Vagina (tissue), 2 donors: Measurements from ENCODE around the gene IL13RA1. TPM values are rescaled to one million over a fixed set of nuclear protein-coding genes. Genes with fewer than 3 reads are reported as not detected.
A peak's percentile ranks its signal among the peaks of the same experiment; 100 is the strongest.

Experiments
- DNase-seq, 2 donors: peaks; one replicate each; pipeline ENCODE4 v3.0.0-alpha.2; 2017; ENCODE audit errors: extremely low spot score in 2 of 2
- H3K27ac ChIP-seq: fragments of 200-600 bp; sonication (generic); one replicate; pipeline ENCODE4 v1.5.1; 2019
- H3K27me3 ChIP-seq: fragments of 200-600 bp; sonication (generic); one replicate; pipeline ENCODE4 v1.5.1; 2019
- H3K36me3 ChIP-seq, 2 donors: fragments of 200-600 bp; sonication (generic); one replicate each; pipeline ENCODE4 v1.5.1; 2017 to 2019
- H3K4me1 ChIP-seq: fragments of 200-600 bp; sonication (generic); one replicate; pipeline ENCODE4 v1.5.1; 2019
- H3K4me3 ChIP-seq, 2 donors: fragments of 200-600 bp; sonication (generic); 1 replicate in 1 of 2; 2 replicates in 1 of 2; pipeline ENCODE4 v1.5.1; 2016 to 2019
- H3K9me3 ChIP-seq: fragments of 200-600 bp; sonication (generic); one replicate; pipeline ENCODE4 v1.5.1; 2019
- CTCF ChIP-seq, 3 experiments: fragments of 450-650 bp in 2 of 3; fragments of 200-600 bp in 1 of 3; sonication (generic) in 1 of 3; IDR thresholded peaks; one replicate each; pipeline ENCODE4 v1.5.1; 2017 to 2019; ENCODE audit warnings: antibody characterized with exemption in 3 of 3, mild to moderate bottlenecking in 2 of 3, moderate library complexity in 2 of 3
- POLR2A ChIP-seq, 2 donors: fragments of 450-650 bp; IDR thresholded peaks; one replicate each; pipeline ENCODE4 v1.6.1; 2017; ENCODE audit warnings: antibody characterized with exemption in 2 of 2, mild to moderate bottlenecking in 2 of 2, moderate library complexity in 2 of 2
- POLR2AphosphoS5 ChIP-seq, 2 donors: sonication (generic); formaldehyde crosslinking; IDR thresholded peaks; one replicate each; pipeline ENCODE4 v1.9.0; 2017; ENCODE audit warnings: antibody characterized with exemption in 2 of 2, mild to moderate bottlenecking in 2 of 2, low read depth in 1 of 2; ENCODE audit not compliant: insufficient read depth in 1 of 2
- intact Hi-C: fragments of 100-400 bp; cut with DNase I; formaldehyde crosslinking; loops from one replicate; pipeline ENCODE4 v1.15.1; 2023
- total RNA-seq: library from RNA; depleted of rRNA; stranded (reverse); fragments of >200 nt; gene quantifications from one replicate; pipeline ENCODE4 v1.2.3, GENCODE V29; 2016

Gene IL13RA1
- total RNA-seq, 1 donor from 2014 or later: 25.8 TPM

- Histone ChIP-seq H3K36me3 (no peaks in the 10 kb centered on the region), H3K27ac (no peak overlapping the region), H3K9me3 (no peaks in the 10 kb centered on the region), H3K4me1 (no peaks in the 10 kb centered on the region), H3K27me3 (no peaks in the 10 kb centered on the region), H3K4me3 (no peak overlapping the region)
- peak in 1 of 2 donors; percentile 22 for TF ChIP-seq POLR2AphosphoS5 (IDR thresholded peaks at IDR 0.05; ENCODE audit: insufficient read depth in 1 of 2, low read depth in 1 of 2)
- no peak for TF ChIP-seq CTCF (IDR thresholded peaks at IDR 0.05)
- no peak for DNase-seq
- intact Hi-C loops: no loop called here
These were observed 46.4 kb downstream of the IL13RA1 start for GRCh38 chrX:118773782-118774181.

GRCh38 chrX:118779581-118779980, 52.2 kb downstream of the IL13RA1 start:
- intact Hi-C loops: no loop called here
- no peak overlapping the region for H3K27ac ChIP-seq

GRCh38 chrX:118780509-118780908, 53.1 kb downstream of the IL13RA1 start:
- peak overlapping the region; percentile 24 for H3K27ac ChIP-seq
- intact Hi-C loops: no loop called here
- H3K9me3 ChIP-seq: no peaks in the 10 kb centered on the region
- H3K36me3 ChIP-seq: no peaks in the 10 kb centered on the region
- no peaks in the 10 kb centered on the region for H3K27me3 ChIP-seq
- no peaks in the 10 kb centered on the region for H3K4me1 ChIP-seq
- TF ChIP-seq CTCF (IDR thresholded peaks at IDR 0.05) (no peak), POLR2A (IDR thresholded peaks at IDR 0.05) (no peak), POLR2AphosphoS5 (IDR thresholded peaks at IDR 0.05; ENCODE audit: insufficient read depth in 1 of 2, low read depth in 1 of 2) (no peak)
- DNase-seq: no peak
- no peak overlapping the region for H3K4me3 ChIP-seq

More at GRCh38 chrX:118779581-118779980, 52.2 kb downstream of the IL13RA1 start:
- TF ChIP-seq POLR2A (IDR thresholded peaks at IDR 0.05) (no peak), POLR2AphosphoS5 (IDR thresholded peaks at IDR 0.05; ENCODE audit: insufficient read depth in 1 of 2, low read depth in 1 of 2) (no peak), CTCF (IDR thresholded peaks at IDR 0.05) (no peak)
- H3K4me1 ChIP-seq: no peaks in the 10 kb centered on the region
- H3K9me3 ChIP-seq: no peaks in the 10 kb centered on the region
- H3K4me3 ChIP-seq: no peak overlapping the region
- no peaks in the 10 kb centered on the region for H3K36me3 ChIP-seq
- DNase-seq: no peak
- H3K27me3 ChIP-seq: no peaks in the 10 kb centered on the region

DNA sequence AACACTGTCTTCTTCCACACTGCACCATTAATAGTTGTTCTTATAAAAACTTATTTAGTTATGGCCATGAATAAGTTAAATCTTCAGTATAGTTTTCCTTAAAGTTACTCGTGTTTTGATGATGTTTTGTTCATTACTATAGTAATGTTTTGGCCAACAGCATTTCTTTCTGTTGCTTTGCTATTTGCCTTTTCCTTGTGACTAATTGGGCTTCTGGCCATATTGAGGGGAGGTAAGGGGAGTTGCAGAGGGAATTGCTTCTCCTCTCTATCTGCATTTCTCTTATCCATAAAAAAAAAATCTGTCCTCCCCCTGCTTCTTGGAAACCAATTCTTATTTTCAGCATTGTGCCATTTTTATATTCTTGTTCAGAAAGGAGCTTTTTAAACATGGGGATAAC, 53.5 kb downstream of the IL13RA1 start:
- intact Hi-C loops: no loop called here
- H3K27ac ChIP-seq: peak overlapping the region; percentile 24
- H3K4me1 ChIP-seq: no peaks in the 10 kb centered on the region
- no peak for DNase-seq
- no peaks in the 10 kb centered on the region for H3K36me3 ChIP-seq
- H3K9me3 ChIP-seq: no peaks in the 10 kb centered on the region
- H3K27me3 ChIP-seq: no peaks in the 10 kb centered on the region
- no peak overlapping the region for H3K4me3 ChIP-seq
- TF ChIP-seq CTCF (IDR thresholded peaks at IDR 0.05) (no peak), POLR2AphosphoS5 (IDR thresholded peaks at IDR 0.05; ENCODE audit: insufficient read depth in 1 of 2, low read depth in 1 of 2) (no peak), POLR2A (IDR thresholded peaks at IDR 0.05) (no peak)

DNA sequence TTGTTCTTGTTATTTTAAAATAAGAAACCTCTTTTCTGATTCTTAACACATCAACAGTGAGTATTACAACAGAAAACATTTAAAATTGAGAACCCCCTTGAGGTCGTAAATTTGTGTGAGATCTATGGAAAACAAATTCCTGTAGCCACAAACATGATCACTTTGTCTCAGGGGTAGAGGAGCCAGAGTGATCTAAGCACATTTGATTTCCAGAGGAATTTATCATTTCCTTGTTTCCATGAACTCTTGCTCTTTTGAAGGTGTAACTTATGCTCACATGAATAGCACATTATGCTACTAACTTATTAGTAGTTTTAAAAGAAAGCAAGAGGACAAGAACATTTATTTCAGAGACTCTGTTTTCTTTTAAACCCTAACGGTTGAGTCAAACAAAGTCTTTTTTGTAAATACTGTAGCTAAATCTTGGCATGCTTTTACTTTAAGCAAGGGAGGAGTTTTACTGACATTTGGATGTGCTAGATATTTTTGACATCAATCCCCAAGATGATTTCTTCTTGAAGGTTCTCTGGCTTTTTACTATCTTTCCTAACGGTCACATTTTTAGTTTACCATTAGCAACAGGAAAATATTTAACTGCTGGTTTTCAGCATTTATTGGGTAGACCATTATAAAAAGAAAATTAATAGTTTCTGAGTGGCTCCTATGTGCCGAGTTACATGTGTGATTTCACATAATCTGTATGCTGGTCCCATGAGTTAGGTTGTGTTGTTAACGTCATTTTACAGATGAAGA, 68.3 kb downstream of the IL13RA1 start:
- H3K4me3 ChIP-seq: no peak overlapping the region
- peak overlapping the region; percentile 27 for H3K27ac ChIP-seq
- no peaks in the 10 kb centered on the region for H3K9me3 ChIP-seq
- H3K36me3 ChIP-seq: no peaks in the 10 kb centered on the region
- intact Hi-C loops: no loop called here
- TF ChIP-seq POLR2A (IDR thresholded peaks at IDR 0.05) (no peak), CTCF (IDR thresholded peaks at IDR 0.05) (no peak), POLR2AphosphoS5 (IDR thresholded peaks at IDR 0.05; ENCODE audit: insufficient read depth in 1 of 2, low read depth in 1 of 2) (no peak)
- no peaks in the 10 kb centered on the region for H3K27me3 ChIP-seq
- no peak for DNase-seq
- no peaks in the 10 kb centered on the region for H3K4me1 ChIP-seq
